K562 (cell line): ENCODE results near the gene HMGN3. TPM values are rescaled to one million over a fixed set of nuclear protein-coding genes. Genes with fewer than 3 reads are reported as not detected.

ENCODE experiments used
- ATF7 ChIP-seq: fragments of 450-650 bp; IDR thresholded peaks from 2 replicates; pipeline ENCODE4 v1.7.1; 2014; ENCODE audit warnings: mild to moderate bottlenecking, moderate library complexity
- CBX3 ChIP-seq, 2 experiments: IDR thresholded peaks; 1 replicate in 1 of 2; 2 replicates in 1 of 2; pipeline ENCODE4 v1.6.1; 2012; ENCODE audit warnings: inconsistent platforms in 2 of 2, low read length in 2 of 2, borderline replicate concordance in 1 of 2, control low read depth in 1 of 2
- CTBP1 ChIP-seq: fragments of 450-650 bp; IDR thresholded peaks from 2 replicates; pipeline ENCODE4 v1.6.1; 2016; ENCODE audit warnings: borderline replicate concordance
- DMBX1 ChIP-seq: fragments of 250-450 bp; sonication (Bioruptor Pico); IDR thresholded peaks from 2 replicates; pipeline ENCODE4 v1.8.0; 2022; ENCODE audit warnings: inconsistent platforms, mild to moderate bottlenecking, moderate library complexity, borderline replicate concordance
- FOS ChIP-seq: IDR thresholded peaks from 3 replicates; pipeline ENCODE4 v1.6.1; 2011; ENCODE audit not compliant: insufficient read length; ENCODE audit errors: extremely low read depth
- GABPB2 ChIP-seq: fragments of 250-450 bp; sonication (Bioruptor Pico); conservative IDR thresholded peaks from 2 replicates; pipeline ENCODE4 v1.5.1; 2021; ENCODE audit warnings: mild to moderate bottlenecking
- HCFC1 ChIP-seq: IDR thresholded peaks from 2 replicates; pipeline ENCODE4 v1.6.1; 2012; ENCODE audit warnings: low read depth, low read length, improper control_type of control experiment
- MEF2A ChIP-seq: IDR thresholded peaks from 2 replicates; pipeline ENCODE4 v1.6.1; 2011; ENCODE audit warnings: low read depth, mild to moderate bottlenecking, low read length, moderate library complexity; ENCODE audit not compliant: control insufficient read depth
- NFRKB ChIP-seq: fragments of 450-650 bp; IDR thresholded peaks from 2 replicates; pipeline ENCODE4 v1.6.1; 2016; ENCODE audit warnings: low read depth
- PHF8 ChIP-seq: fragments of 200-600 bp; sonication (generic); IDR thresholded peaks from 2 replicates; pipeline ENCODE4 v1.6.1; 2012; ENCODE audit warnings: mixed run types, mild to moderate bottlenecking, inconsistent platforms, low read length, moderate library complexity, borderline replicate concordance
- RBBP5 ChIP-seq: fragments of 200-600 bp; sonication (generic); IDR thresholded peaks from 2 replicates; pipeline ENCODE4 v1.6.1; 2012; ENCODE audit warnings: borderline replicate concordance, mild to moderate bottlenecking, low read length, control low read depth, inconsistent platforms; ENCODE audit not compliant: insufficient read depth, poor library complexity, severe bottlenecking
- SRF ChIP-seq, 2 experiments: fragments of 250-450, 450-650 bp in 1 of 2; sonication (Bioruptor Pico) in 1 of 2; sonication (generic) in 1 of 2; formaldehyde crosslinking; IDR thresholded peaks; 2 replicates each; pipeline versions ENCODE4 v1.5.0 to v1.5.1; 2020 to 2022; ENCODE audit warnings: mild to moderate bottlenecking in 1 of 2, missing genetic modification reagents in 1 of 2
- ZNF174 ChIP-seq: fragments of 250-450 bp; sonication (Bioruptor Pico); IDR thresholded peaks from 2 replicates; pipeline ENCODE4 v1.4.0; 2020; ENCODE audit warnings: mild to moderate bottlenecking
- polyA plus RNA-seq, 8 experiments: library from polyadenylated mRNA; depleted of rRNA in 4 of 8; stranded (reverse) in 5 of 8; unstranded in 3 of 8; fragments of >200 nt; fragmentation: Nextera tagmentation in 2 of 8; fragmentation: Illumina TruSeq in 1 of 8; extraction: Ambion mirVana in 2 of 8; extraction: Trizol in 1 of 8; gene quantifications; 2 replicates each; pipeline versions ENCODE4 v1.2.1 to v1.2.3, GENCODE V29; 2011 to 2014; ENCODE audit warnings: inconsistent platforms in 1 of 8, missing spikeins in 1 of 8
- total RNA-seq, 7 experiments: library from RNA; depleted of rRNA in 6 of 7; stranded (reverse); fragments of >200 nt in 6 of 7; fragmentation: Illumina TruSeq in 2 of 7; extraction: Trizol in 2 of 7; gene quantifications; 2 replicates each; pipeline versions ENCODE4 v1.2.1 to v1.2.3, GENCODE V29; 2011 to 2021; ENCODE audit warnings: low replicate concordance in 1 of 7
- TF ChIP-seq, protein P1 (sequence below), 2 experiments: fragments of 450-650 bp in 1 of 2; sonication (generic) in 1 of 2; formaldehyde crosslinking; conservative IDR thresholded peaks; 2 replicates each; pipeline versions ENCODE4 v1.4.0 to v1.8.1; 2020 to 2022; ENCODE audit warnings: mild to moderate bottlenecking in 1 of 2, missing genetic modification reagents in 1 of 2
- TF ChIP-seq, protein P2 (sequence below): sonication (generic); formaldehyde crosslinking; IDR thresholded peaks from 2 replicates; pipeline ENCODE4 v1.9.0; 2022; ENCODE audit warnings: mild to moderate bottlenecking, missing genetic modification reagents
- TF ChIP-seq, protein P3 (sequence below): fragments of 450-650 bp; IDR thresholded peaks from 2 replicates; pipeline ENCODE4 v1.6.1; 2016; ENCODE audit warnings: antibody characterized with exemption
- TF ChIP-seq, protein P4 (sequence below): sonication (generic); formaldehyde crosslinking; IDR thresholded peaks from 2 replicates; pipeline ENCODE4 v1.8.0; 2022; ENCODE audit warnings: missing genetic modification reagents, mild to moderate bottlenecking, moderate library complexity, borderline replicate concordance
- TF ChIP-seq, protein P5 (sequence below): IDR thresholded peaks from 2 replicates; pipeline ENCODE4 v1.6.1; 2016; ENCODE audit warnings: missing genetic modification characterization, missing compliant biosample characterization
- TF ChIP-seq, protein P6 (sequence below), 2 experiments: IDR thresholded peaks; 2 replicates each; pipeline ENCODE4 v1.6.1; 2011; ENCODE audit warnings: borderline replicate concordance in 1 of 2, control low read depth in 1 of 2, low read depth in 1 of 2, low read length in 1 of 2, mild to moderate bottlenecking in 1 of 2, mixed read lengths in 1 of 2, moderate library complexity in 1 of 2; ENCODE audit not compliant: insufficient read depth in 1 of 2, insufficient read length in 1 of 2, poor library complexity in 1 of 2, severe bottlenecking in 1 of 2; ENCODE audit errors: extremely low read depth in 1 of 2

Gene HMGN3
- total and polyA plus RNA-seq, 9 of the 15 experiments (the other 6 are each of a cell fraction or from before 2014, with no cell fraction given): 42.1 to 154 (median 88.1) TPM

DNA sequence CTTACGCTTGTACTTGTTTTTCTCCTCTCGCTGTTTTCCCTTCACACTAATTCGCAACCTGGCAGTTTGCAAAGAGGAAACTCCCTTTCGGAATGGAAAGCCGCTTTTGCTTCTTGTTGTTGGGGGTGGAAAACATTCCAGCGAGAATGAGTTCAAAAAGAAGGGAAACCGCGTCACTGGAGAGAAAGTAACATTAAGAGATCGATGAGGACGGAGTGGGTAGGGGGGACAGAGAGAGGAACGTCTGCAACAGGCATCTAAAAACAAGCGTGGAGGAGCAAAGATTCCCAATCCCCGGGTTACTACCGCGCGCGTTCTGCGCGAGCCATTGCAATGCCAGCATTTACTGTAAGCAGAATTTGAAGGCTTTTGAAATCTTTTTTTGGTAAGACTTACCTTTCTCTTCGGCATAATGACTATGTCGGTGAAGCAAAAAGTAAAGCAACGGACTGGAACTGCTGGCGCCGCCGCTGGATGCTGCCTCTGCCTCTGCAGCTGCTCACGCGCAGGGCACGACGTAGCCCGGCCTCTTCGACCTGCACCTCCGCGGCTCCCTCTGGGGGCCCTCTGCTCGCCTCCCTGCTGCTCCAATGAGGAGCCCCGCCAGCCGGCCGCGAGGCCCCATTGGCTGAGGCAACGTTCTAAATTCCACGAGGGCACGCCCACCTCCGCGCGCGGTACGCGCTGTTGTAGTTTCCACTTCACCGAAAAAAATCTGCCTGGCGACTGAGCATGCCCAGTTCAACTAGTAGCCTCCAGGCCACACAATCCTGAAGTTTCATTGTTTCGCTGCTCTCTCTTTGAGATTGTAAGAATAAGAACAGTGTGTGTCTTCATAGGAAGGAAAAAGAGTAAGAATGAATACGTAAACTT, at the start of gene HMGN3 (continued):
- TF ChIP-seq, protein P1, sequence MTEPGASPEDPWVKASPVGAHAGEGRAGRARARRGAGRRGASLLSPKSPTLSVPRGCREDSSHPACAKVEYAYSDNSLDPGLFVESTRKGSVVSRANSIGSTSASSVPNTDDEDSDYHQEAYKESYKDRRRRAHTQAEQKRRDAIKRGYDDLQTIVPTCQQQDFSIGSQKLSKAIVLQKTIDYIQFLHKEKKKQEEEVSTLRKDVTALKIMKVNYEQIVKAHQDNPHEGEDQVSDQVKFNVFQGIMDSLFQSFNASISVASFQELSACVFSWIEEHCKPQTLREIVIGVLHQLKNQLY (CRISPR knock-in tag; conservative IDR thresholded peaks at IDR 0.05): no peak
- TF ChIP-seq, protein P2, sequence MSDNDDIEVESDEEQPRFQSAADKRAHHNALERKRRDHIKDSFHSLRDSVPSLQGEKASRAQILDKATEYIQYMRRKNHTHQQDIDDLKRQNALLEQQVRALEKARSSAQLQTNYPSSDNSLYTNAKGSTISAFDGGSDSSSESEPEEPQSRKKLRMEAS (CRISPR knock-in tag): peak; percentile 52
- TF ChIP-seq PHF8 (no peak), ATF7 (peak; percentile 46; the same call in 1 of the 2 replicates), SRF (CRISPR knock-in tag; IDR thresholded peaks at IDR 0.05) (no peak), NFRKB (peak; percentile 83), GABPB2 (CRISPR knock-in tag) (no peak), ZNF174 (CRISPR knock-in tag) (no peak), DMBX1 (CRISPR knock-in tag) (peak; percentile 55; the same call in 1 of the 2 replicates), CTBP1 (peak; percentile 39; the same call in 1 of the 2 replicates), FOS (peak; percentile 73), CBX3 (IDR thresholded peaks at IDR 0.05; ENCODE audit: borderline replicate concordance in 1 of 2, low read length in 2 of 2) (peak in 1 of 2 experiments; percentile 63; a peak in 1 of 3 replicates), MEF2A (no peak), RBBP5 (peak; percentile 39), HCFC1 (0 out of 2 replicates have a peak, but pooled peaks have one; percentile 9)
- TF ChIP-seq, protein P3, sequence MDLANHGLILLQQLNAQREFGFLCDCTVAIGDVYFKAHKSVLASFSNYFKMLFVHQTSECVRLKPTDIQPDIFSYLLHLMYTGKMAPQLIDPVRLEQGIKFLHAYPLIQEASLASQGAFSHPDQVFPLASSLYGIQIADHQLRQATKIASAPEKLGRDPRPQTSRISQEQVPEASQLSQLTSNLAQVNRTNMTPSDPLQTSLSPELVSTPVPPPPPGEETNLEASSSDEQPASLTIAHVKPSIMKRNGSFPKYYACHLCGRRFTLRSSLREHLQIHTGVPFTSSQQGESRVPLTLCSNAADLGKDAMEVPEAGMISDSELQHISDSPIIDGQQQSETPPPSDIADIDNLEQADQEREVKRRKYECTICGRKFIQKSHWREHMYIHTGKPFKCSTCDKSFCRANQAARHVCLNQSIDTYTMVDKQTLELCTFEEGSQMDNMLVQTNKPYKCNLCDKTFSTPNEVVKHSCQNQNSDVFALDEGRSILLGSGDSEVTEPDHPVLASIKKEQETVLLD: no peak
- TF ChIP-seq, protein P4, sequence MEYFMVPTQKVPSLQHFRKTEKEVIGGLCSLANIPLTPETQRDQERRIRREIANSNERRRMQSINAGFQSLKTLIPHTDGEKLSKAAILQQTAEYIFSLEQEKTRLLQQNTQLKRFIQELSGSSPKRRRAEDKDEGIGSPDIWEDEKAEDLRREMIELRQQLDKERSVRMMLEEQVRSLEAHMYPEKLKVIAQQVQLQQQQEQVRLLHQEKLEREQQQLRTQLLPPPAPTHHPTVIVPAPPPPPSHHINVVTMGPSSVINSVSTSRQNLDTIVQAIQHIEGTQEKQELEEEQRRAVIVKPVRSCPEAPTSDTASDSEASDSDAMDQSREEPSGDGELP (CRISPR knock-in tag): peak; percentile 80; the same call in 1 of the 2 replicates
- TF ChIP-seq, protein P5, sequence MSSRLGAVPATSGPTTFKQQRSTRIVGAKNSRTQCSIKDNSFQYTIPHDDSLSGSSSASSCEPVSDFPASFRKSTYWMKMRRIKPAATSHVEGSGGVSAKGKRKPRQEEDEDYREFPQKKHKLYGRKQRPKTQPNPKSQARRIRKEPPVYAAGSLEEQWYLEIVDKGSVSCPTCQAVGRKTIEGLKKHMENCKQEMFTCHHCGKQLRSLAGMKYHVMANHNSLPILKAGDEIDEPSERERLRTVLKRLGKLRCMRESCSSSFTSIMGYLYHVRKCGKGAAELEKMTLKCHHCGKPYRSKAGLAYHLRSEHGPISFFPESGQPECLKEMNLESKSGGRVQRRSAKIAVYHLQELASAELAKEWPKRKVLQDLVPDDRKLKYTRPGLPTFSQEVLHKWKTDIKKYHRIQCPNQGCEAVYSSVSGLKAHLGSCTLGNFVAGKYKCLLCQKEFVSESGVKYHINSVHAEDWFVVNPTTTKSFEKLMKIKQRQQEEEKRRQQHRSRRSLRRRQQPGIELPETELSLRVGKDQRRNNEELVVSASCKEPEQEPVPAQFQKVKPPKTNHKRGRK (tag): peak; percentile 45
- TF ChIP-seq, protein P6, sequence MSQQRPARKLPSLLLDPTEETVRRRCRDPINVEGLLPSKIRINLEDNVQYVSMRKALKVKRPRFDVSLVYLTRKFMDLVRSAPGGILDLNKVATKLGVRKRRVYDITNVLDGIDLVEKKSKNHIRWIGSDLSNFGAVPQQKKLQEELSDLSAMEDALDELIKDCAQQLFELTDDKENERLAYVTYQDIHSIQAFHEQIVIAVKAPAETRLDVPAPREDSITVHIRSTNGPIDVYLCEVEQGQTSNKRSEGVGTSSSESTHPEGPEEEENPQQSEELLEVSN (IDR thresholded peaks at IDR 0.05; ENCODE audit: borderline replicate concordance in 1 of 2, extremely low read depth in 1 of 2, insufficient read depth in 1 of 2, insufficient read length in 1 of 2, low read depth in 1 of 2, low read length in 1 of 2, poor library complexity in 1 of 2, severe bottlenecking in 1 of 2): peak; percentile 92 to 97
